GM21360 (cell line): Measurements from ENCODE around the gene ERP44.
"Not testable (repeated sequence)": the region's sequence is repeated elsewhere in the genome, so short reads cannot be mapped to it uniquely, and the experiment has no call there.

Experiments
- ATAC-seq: cut with Tn5 transposase; IDR thresholded peaks from one replicate; pipeline ENCODE4 v1.9.1; 2021; ENCODE audit warnings: mild to moderate bottlenecking, moderate library complexity; ENCODE audit not compliant: unreplicated experiment

The ERP44 gene

GRCh38 chr9:100101608-100102007 lies 2.8 kb upstream of the ERP44 start:
- no peak for ATAC-seq

DNA sequence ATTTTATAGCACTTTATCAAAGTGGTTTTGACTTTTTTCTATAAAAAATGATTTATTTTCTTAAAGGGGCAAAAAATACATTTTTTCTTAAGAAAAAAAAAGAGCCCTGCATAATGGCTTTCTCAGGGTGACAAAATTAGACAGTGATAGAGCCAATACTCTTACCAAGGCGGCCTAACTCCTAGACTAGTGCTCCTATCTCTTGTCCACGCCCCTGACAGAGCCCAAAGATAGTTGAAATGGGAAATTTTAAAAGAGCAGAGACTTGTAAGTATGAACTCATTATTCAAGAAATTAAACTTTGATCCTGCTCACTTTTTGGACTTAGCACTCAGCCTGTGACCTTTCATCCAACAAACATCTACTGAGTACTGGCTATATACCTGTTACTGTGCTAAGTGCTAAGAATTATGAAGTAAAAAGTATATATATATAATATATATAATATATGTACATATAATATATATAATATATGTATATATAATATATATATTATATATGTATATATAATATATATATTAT lies 1.4 kb upstream of the ERP44 start:
- ATAC-seq, result no peak

- no peak for ATAC-seq
These were observed 882 bp upstream of the ERP44 start for GRCh38 chr9:100099722-100100042.

GRCh38 chr9:100098046-100098886 lies 534 bp downstream of the ERP44 start:
- peak; percentile 8 for ATAC-seq

DNA sequence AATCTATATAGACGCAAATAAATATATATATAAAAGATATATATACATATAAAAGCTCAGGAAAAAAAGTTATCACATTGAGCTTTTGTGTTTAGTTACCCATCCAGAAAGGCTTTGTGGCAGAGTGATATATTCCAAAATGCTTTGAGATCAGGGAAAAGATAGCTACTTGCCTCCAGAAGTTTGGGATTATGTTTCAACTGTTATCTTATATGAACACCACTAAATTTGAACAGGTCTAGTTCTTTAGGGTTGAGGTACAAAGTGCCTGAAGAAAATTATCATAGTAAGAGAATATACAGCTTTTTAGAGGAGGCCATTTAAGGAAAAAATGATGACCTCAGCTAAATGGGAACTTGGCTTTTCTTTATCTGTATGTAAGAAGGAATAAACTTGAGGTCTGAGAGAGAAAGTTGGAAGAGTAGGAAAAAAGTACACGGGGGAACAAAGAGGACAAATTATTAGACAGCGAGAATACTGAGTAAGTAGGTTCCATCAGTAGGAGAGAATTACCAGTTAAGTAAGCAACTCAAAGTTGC lies 2.4 kb downstream of the ERP44 start:
- ATAC-seq, result no peak

DNA sequence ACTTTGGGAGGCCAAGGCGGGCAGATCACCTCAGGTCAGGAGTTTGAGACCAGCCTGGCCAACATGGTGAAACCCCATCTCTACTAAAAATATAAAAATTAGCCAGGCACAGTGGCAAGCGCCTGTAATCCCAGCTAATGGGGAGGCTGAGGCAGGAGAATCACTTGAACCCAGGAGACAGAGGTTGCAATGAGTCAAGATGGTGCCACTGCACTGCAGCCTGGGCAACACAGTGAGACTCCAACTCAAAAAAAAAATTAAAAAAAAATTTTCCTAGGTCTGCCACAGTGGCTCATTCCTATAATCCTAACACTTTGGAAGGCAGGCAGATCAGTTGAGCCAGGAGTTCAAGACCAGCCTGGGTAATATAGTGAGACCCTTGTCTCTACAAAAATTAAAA lies 4.4 kb downstream of the ERP44 start:
- not testable (repeated sequence) for ATAC-seq

DNA sequence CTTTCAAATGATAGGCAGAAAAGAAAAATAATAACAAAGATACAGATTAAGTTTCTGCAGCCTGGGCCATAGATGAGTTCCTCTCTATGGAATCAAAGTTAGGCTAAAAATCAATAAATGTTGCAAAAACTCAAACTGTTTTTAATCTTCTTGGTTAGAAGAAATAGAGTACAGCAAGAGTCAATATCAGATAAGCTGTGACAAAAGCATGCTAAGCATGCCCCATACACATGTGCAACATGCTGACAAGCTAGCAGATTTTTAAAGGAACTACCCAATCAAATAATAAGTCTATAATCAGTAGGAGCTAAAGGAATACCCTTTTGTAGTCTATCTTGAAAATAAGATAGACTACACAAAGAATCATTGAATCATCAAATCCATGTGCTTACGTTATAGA lies 6.7 kb downstream of the ERP44 start:
- ATAC-seq, result no peak

GRCh38 chr9:100091650-100092049 lies 7.2 kb downstream of the ERP44 start:
- ATAC-seq, result no peak

DNA sequence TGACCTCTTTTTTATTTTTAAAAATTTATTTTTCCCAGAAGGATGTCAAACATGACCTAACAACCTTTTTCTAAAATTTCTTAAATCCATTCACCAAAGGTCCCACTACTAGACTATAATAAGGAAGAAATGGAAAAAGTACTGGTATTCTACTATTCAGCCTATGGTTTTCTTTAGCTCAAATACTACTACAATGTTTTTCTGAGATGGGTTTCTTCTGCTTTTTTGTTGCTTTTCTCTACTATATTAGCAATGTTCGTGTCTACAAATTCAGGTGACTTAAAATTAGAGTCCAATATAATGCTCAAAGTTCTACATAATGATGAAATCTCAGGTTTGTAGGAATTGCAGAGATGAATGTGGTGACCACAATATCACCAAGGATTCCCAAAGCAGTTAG lies 7.9 kb downstream of the ERP44 start:
- no peak for ATAC-seq

GRCh38 chr9:100088202-100088601 lies 10.6 kb downstream of the ERP44 start:
- ATAC-seq, result no peak

- ATAC-seq, result no peak
These were observed 11.6 kb downstream of the ERP44 start for GRCh38 chr9:100087218-100087617.

- no peak for ATAC-seq
These were observed 12.6 kb downstream of the ERP44 start for GRCh38 chr9:100086097-100086635.

GRCh38 chr9:100084734-100085133 lies 14.1 kb downstream of the ERP44 start:
- ATAC-seq, result peak; percentile 63

DNA sequence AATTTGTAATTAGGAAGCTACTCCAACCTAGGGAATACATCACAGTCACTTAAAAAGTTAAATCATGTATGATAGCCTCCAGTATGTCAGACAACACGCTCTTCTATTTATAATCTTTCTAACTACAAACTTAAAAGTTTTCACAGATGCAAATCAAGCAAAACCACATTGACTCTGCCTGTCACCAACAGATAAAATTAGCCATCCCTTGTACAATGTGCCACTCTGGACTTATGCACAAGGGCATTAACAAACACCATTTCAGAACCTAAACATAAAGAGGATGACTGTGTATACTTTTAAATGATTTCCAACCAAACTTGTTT lies 14.7 kb downstream of the ERP44 start:
- peak; percentile 33 for ATAC-seq

DNA sequence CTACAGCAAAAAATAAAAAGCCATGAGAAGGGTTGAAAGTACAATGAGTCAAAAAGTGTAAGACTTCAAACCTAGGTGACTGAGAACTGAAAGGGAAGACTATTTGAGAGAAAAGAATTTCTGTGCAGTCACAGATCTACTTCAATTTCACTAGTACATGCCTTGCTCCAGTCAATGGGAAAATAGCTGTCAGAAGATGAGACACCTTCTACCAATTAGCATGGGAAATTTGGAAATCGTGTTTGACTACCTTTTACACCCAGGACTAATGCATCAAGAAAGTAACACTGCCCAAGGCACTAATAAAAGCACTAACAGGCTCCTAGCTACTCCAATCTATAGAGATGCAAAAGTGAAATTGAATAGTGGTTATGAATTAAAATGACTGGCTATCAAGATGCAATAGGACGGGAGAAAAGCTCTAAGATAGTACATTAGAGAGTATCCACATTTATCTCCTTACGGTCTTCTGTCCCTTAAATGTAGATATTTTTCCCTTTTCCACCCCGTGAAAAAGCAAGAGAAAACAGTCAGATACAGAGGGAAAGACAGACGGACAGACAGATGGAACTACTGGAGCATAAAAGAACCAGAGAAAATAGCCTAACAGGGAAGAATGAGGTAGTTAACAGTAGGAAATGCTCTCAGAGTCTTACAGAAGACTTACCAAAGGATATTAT lies 15.2 kb downstream of the ERP44 start:
- peak; percentile 38 for ATAC-seq

GRCh38 chr9:100082782-100083181 lies 16.0 kb downstream of the ERP44 start:
- ATAC-seq, result no peak

DNA sequence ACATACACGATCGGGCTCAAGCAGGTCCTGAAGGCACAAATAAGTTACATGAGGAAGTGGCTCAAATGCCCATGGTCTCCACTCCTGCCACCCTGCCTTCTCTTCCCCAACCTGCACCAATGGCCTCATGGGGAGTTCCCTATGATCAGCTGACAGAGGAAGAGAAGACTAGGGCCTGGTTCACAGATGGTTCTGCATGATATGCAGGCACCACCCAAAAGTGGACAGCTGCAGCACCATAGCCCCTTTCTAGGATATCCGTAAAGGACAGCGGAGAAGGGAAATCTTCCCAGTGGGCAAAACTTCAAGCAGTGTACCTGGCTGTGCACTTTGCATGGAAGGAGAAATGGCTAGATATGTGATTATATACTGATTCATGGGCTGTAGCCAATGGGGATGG lies 22.5 kb downstream of the ERP44 start:
- ATAC-seq, result not testable (repeated sequence)

- no peak for ATAC-seq
These were observed 23.8 kb downstream of the ERP44 start for GRCh38 chr9:100074989-100075388.

GRCh38 chr9:100074093-100074492 lies 24.7 kb downstream of the ERP44 start:
- no peak for ATAC-seq

DNA sequence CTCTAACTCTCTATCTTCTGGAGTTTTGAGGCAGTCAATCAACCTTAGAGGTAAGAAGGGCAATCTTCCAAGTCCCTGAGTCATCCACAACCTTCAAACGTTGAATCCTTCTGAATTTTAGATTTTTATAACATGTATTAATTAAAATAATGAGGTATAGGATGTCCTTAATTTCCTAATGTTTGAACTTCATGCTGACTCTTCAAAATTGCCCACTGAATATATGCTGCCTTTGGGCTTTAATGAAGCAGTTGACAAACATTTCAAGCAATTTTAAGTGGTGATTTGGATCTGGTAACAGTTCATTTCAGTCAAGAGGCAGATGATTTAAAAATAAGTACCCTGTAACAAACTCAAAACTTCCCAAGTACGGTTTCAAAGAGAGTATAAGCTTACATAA lies 26.0 kb downstream of the ERP44 start:
- ATAC-seq, result no peak

DNA sequence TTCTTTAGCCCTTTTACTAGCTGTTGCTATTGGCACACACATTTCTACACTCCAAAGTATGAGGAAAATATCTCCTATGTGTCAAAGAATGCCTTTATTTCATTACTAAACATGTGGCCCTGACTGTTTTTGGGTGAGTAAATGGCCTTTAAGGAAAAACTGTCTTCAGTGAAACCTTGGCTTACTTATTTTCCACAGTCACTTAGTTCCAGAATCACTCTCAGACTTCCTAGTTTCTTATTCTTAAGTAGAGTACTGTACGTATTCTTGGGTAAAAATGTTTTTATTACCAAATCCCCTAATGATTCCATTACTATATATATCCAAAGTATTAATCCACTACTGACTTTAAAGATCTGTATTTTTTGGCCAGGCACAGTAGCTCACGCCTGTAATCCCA lies 27.5 kb downstream of the ERP44 start:
- no peak for ATAC-seq
